HG02763 (cell line): ENCODE data around the gene HSD11B1.

Experiments
- ATAC-seq: cut with Tn5 transposase; IDR thresholded peaks from one replicate; pipeline ENCODE4 v1.9.1; 2021; ENCODE audit warnings: mild to moderate bottlenecking, moderate library complexity; ENCODE audit not compliant: unreplicated experiment

HSD11B1 gene

DNA sequence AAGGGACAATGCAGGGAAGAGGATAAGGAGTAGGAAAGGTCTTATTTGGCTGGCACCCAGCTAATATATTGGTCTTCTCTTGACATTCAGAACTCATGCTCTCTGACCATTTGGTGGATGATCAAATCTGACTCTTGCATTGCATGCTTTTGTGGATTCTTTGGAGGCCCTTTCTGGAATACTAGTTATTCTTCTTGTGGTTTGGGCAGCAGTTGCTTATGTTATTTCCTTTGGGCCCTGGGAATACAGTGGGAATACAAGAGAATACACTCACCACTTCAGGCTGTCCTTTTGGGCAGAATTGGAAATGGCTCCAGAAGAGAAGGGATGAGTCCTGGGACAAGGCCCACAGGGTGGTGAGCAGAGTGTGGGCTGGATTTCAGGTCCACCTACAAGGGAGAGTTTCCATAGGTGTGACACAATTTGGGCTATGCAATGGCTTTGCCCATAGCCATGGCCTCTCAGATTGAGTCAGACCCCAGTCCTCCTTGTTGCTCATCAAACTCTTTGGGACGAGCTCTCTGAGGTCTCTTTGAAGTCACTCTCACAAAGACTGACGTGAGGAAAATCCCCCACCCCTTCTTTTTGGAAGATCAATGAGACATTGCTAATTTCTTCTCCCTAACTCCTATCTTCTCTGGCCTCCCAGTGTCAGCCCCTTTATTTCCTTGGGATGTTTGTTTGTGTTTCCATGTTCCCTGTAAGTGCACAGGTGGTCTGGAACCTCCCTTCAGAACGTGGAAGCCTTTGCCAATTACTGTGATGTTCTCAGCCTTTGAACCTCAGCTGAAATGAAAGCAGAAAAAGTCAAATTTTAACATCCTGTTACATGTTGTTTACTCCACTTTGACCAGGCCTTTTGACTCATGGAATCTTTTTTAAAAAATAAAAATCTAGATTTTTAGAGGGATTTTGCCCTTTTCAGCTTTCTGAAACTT is 19.4 kb downstream of the HSD11B1 start:
- no peak for ATAC-seq

DNA sequence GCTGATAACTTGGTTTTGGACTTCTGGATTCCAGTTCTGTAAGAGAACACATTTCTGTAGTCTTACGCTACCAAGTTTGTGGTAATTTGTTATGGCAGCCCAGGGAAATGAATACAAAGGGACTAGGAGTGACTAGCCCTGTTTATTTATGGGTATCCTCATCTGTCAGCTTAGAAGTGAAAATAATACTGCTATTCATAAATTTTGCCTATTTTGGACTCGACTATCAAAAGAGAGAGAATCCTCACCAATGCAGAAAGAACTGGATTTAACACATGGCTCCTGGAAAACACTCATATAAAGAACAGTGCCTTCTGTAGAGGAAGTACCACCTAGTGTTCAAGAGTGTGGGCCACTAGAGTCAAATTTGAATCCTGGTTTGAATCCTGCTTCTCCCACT is 22.6 kb downstream of the HSD11B1 start:
- ATAC-seq: no peak

DNA sequence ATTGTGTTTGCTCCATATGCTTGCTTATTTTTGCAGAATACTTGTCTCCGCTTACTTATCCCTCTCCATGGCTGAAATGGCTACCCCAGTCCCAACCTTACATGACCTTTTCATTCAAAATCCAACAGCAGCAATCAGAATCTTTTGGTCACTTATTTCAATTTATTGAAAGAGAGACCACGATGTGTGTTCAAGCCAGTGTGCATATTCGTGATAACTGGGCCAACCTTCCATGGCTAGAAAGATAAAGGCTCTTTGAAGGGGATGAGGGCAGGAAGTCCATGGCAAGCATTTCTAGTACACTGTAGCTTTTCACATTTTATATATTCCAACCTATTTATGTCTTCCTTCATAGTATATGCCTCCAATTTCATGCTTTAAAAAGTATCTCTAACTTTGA is 23.1 kb downstream of the HSD11B1 start:
- no peak for ATAC-seq

DNA sequence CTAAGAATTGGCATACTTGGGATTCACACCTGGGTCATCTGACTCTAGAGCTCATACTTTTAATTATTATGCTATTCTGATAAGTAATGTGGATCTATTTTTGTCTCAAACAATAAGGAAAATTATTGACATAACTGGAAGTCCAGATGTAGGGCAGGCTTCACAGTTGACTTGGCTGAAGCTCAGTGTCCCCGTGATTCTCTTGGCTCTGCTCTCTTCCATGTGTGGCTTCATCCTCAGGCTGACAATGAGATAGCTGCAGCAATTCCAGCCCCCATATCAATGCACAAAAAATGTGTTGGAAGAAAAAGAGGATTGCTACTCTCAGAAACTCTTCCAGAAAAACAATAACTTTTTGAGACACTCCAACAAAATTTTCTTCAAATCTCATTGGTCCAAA is 23.8 kb downstream of the HSD11B1 start:
- no peak for ATAC-seq

DNA sequence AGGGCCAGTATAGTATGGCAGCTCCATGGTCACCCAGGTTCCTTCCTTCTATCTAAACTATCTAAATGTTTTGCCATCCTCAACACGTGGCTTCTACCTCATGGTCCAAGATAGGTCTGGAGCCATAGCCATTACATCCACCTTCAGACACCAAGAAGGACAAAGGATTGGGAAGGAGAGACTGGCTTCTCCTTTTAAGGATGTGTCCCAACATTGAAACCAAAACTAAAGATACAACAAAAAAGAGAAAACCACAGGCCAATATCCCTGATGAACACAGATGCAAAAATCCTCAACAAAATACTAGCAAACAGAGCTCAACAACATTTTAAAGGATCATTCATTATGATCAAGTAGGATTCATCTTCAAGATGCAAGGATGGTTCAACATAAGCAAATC is 24.8 kb downstream of the HSD11B1 start:
- ATAC-seq: no peak

DNA sequence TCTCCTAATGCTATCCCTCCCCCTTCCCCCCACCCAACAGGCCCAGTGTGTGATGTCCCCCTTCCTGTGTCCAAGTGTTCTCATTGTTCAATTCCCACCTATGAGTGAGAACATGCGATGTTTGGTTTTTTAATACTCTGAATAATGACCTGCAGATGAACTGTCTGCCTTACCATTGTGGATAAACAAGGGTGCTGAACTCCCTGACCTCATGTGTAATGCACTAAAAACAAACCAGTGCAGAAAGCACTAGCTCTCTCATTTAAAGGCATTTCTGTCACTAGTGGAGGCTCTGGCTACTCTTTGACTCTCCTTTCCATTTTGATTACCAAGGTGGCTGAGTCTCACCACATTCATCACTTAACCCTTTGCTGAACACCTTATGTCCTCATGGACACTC is 28.1 kb downstream of the HSD11B1 start:
- ATAC-seq: no peak

DNA sequence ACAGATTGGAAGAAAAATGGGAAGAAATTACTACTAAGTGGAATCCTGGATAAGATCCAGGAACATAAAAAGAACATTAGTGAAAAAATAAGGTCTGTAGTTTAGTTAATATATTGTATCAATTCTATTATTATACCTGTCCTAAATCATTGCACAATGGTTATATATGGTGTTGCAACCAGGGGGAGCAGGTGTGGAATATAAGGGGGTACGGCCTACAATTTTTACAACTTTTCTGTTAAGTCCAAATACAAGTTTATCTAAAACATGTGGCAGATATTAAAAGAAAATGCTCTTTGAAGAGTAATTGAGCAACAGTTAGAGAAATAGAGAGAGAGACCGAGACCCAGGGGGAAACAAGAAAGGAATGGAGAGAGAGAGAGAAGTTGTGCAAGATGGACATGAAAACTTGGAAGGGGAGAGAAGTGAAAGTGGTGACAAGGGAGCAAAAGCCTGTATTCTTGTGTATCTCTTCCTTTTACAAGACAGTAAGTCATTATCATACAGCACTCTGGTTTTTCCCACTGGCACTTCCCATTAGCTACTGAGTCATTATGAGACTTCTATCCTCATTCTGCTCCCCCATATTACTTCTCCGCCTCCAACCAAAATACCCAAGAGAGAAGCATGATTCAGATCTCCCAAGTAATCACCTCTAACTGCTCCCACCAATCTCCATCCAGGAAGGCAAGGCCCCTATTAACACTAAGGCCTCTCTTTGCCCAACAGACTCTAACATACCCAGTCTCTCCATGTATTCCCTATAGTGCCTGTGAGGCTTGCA is 29.0 kb downstream of the HSD11B1 start:
- ATAC-seq: no peak

DNA sequence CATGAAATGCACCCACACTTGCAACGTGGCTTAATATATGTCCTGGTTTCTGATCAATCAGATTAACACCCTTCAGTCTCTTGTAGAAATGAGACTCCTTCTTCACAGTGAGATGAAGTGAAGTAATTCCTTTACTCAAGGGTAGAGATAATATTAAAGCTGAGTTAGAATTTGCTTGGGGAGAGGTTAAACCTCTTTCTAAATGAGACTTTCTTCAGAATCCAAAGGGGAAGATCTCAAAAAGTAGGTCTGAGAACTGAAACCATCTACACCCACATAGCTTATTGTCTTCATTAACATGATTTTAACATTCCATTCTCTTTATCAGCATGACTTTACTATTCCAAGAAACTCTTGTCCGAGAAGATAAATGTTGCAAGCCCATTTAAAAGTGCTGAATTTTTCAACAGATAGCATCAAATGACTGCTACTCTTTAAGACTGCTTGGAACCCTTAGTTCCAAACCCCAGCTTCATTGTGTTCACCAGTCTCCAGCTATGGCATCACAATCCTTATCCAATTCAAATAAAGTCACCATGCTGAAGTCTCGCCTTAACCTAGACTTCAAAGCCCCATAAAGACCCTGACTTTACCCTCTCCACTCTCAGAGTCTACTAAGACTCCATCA is 32.0 kb downstream of the HSD11B1 start:
- ATAC-seq: no peak

DNA sequence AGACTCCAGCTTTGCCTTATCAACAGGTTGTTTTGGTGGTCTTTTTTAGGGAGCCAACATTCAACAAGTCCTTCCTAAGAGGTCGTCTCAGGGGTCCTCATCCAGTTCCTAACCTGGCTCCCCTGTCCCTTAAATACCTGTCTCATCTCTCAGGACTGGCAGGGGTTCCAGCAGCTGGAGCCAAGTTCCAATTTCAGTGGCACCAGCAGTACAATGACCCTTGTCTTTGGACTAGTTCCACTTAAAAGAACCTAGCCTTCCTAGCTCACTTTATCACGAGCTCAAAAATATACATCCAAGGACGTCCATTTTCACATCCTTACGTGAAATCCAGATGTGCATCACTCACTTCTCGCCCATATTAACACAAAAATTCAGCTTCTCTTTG is 32.5 kb downstream of the HSD11B1 start:
- no peak for ATAC-seq

DNA sequence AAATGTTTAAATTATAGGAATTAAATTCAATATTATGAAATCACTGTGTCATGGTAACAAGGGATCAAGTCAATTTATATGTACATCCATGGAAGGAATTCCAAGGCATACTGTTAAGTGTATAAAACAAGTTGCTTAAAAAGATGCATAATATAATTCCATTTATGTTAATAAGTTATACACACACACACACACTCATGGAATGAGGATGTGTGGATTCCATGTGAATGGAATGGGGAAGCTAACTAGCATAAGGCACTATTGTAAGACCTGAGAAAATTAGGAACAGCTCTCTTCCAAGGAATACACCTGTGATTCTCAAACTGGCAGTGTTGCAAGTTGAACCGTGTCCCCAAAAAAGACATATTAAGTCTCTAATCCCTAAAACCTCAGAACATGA is 33.6 kb downstream of the HSD11B1 start:
- ATAC-seq: no peak

DNA sequence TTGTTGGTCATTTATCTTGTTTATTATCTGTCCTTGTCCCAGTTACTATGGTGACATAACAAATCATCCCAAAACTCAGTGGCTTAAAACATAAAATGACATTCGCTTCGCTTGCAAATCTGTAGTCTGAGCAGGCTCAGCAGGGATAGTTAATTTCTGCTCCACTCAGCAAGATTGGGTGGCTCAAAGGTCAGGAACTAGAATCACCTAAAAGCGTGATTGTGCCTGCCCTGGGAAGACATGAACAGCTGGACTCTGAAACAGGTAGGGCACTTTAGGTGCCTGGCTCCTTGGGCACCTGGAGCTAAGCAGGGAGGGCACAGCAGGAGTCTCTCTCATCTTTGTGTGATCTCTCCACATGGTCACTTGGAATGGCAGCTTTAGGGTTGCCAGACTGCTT is 36.5 kb downstream of the HSD11B1 start:
- ATAC-seq: no peak

DNA sequence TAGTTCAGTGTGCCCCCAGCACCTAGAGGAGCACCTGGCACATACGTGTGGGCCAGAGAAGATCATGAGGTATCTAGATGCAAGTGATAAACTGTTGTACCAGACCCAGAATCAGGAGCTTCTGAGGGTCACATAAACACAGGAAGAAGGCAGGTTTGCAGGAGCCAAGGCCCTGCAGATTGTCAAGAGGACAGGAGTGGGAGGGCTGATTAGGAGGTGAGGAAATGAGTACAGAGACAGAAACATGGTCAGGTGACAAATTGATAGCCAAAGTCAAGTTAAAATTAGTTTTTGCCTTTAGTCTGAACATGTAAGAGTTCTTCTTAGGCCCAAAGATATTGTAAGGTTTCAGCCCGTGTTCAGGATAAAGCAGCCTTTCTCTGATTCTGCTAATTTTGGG is 37.2 kb downstream of the HSD11B1 start:
- no peak for ATAC-seq

DNA sequence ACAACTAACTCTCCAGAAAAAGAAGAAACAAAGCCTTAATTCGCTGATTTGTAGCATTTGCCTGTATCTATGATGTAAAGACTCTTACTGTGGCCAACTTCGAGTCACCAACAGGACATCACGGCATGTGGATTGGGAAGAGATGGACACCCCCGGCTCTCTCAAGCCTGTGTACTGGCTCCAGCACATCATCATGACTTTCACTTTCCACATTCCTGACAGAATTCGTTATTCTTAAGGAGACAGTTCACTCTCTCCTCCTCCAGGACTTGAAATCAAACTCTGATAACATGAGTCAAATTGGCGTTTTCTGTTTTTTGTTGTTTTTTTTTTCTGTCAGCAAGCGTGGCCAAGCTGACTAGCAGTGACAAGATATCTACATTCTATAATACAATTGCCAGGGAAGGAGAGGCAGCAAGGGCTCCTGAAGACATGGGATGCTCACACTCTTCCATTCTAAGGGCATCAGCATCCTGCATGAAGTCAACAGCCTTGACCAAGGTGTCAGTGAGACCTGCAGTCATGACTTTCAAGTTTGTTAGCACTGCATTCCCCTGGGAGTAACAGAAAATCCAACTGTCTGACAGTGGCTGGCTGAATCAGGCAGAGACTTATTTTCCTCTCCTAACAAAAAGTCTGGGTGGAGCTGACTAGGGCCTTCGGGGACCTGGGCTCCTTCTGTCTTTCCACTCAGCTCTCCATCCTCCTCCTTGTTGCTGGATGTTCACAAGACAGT is 37.9 kb downstream of the HSD11B1 start:
- ATAC-seq: no peak

DNA sequence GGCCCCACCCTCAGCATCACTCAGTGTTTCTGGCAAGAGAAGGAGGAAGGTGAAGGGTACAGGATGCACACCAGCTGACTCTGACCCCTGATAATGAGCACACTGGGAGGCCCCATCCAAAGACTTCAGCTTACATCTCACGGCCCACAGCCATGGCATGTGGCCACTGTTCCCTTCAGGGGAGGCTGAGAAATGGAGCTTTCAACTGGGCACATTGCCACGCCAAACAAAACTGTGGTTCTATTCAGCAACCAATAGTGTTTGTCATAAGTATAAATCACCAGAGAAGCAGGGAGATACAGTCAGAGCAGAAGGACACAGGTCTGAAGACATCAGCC is 38.5 kb downstream of the HSD11B1 start:
- no peak for ATAC-seq

DNA sequence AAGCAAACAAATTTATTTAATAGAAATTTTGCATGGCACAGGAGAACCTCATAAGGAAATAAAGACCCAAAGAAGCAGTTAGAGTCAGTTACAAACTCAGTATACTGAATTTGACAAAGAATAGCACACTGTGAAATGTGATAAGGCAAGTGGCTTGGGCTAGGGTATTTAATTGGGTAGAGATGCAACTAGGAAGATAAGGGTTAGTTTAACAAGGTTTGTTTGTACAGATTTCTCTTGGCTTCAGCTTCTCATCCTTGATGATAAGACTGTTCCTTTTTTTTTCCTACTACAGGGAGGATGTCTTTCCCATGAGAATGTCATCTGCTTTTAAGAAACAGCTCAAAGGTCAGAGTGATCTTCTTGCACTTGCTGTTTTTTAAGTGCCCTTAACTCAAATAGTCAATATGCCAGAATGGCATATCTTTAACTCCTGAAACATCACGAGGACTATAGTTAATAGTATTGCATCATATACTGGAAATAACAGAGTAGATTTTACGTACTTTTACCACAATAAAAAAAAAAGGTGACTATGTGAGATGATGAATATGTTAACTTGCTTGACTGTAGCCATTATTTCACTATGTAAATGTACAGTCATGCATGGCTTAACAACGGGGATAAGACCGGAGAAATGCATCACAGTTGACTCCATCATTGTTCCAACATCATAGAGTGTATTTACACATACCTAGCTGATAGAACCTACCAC is 42.0 kb downstream of the HSD11B1 start:
- no peak for ATAC-seq

DNA sequence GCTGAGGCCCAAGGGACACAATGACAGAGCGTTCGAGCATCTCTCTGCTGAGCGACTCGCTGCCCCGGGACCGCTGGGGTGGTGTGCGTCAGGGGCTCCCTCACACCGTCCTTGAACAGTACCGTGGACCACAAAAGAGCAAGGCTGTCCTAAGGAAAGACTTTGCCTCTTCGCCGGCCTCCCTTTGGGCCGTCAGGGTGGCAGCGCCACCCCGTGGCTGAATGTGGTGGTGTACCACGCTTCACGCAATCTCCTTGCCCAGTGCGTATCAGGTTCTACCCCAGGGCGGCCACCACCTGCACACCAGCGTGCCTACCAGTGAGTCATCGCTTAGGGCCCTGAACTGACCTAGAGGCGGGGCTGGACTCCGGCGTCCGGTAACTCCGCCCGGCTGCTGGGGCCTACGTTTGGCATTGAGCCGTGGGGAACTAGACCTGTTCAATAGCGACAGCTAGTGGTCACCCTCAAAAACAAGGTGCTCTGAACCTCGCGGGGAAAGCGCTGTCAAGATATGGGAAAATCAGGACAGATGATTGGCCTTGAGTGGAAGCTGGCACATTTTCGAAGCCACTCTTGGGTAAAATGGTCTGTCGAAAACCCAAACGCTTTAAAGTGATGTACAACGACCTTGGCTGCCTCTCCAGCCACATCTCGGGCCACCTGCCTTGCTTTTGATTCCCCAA is 43.1 kb downstream of the HSD11B1 start:
- peak; percentile 81 for ATAC-seq

DNA sequence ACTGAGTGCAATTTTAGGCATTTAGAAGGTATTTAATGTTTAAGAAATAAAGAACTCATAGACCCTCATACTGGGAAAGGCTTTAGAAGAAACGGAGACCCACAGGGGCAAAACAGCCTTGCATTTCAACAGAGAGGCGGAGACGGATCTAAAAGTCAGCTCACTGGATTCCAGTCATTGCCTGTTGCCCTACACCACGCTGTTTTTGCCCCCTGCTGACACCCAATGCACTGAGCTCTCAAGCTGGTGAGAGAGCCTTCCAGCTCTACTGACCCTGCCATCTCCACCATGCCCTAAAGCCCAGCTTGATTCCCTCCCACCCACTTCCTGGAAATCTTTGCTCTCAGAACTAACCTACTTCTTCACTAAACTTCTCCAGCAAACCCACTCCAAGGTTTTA is 44.0 kb downstream of the HSD11B1 start:
- no peak for ATAC-seq

DNA sequence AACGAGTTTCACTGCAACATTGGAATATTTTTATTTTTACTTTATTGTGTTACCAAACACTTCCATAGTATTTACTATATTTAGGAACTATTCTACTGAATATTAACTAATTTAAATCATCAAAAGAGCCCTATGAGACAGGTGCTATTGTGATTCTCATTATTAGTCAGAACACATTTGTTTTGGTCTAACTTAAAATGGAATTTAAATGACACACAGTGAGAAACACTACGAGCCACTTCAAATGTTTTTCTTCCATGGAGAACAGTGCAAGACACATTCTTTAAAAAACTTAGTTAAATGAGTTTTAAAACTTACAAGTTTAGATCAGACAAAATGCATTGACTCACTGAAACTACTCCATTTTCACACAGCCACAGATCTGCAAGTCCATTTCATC is 44.6 kb downstream of the HSD11B1 start:
- ATAC-seq: no peak

DNA sequence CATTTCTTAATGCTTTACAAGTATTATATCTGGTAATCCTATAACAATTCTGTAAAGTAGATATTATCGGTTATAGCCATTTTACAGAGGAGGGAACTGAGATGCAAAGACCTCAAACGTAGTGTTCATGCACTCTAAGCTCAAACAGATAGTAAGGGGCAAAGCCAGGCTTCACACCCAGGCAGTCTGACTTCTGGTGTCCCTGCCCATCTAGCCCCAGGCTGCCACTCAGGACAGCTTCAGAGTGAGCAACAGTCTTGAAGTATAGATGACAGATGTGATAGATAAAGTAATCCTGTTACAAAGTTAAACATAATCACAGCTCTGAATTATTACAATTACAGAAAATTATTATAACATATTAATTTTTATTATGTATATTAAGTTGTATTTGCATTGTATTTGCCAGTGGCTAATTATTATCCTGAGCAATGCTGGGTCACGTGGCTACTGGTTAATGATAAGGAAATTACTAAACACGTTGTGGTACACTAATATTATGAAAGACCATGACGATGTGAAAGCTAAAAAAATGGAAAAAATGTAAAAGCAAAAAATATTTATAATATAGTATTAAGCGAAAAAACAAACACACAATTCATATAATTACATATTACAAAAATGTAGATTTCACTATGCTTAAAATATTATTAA is 45.2 kb downstream of the HSD11B1 start:
- no peak for ATAC-seq
